ENCODE results near the gene LAMA3. TPM values are rescaled to one million over a fixed set of nuclear protein-coding genes. Genes with fewer than 3 reads are reported as not detected.

The LAMA3 gene
- total and polyA plus RNA-seq, 2 donors = 10.4 to 32.3 TPM

- H3K36me3 ChIP-seq (ENCODE audit: insufficient read depth) = no peaks in the 10 kb centered on the region
- DNase-seq (ENCODE audit: extremely low spot score) = no peak
- no peaks in the 10 kb centered on the region for H3K4me1 ChIP-seq (ENCODE audit: insufficient read depth)
- no peak overlapping the region for H3K4me3 ChIP-seq (ENCODE audit: low read depth, low read length)
- H3K27ac ChIP-seq (ENCODE audit: low read depth) = no peak overlapping the region
- WGBS = 70% methylated on average over 1 of the region's 1 CpG
Observed at GRCh38 chr18:23977719-23978483, 288.6 kb downstream of the LAMA3 start.

DNA sequence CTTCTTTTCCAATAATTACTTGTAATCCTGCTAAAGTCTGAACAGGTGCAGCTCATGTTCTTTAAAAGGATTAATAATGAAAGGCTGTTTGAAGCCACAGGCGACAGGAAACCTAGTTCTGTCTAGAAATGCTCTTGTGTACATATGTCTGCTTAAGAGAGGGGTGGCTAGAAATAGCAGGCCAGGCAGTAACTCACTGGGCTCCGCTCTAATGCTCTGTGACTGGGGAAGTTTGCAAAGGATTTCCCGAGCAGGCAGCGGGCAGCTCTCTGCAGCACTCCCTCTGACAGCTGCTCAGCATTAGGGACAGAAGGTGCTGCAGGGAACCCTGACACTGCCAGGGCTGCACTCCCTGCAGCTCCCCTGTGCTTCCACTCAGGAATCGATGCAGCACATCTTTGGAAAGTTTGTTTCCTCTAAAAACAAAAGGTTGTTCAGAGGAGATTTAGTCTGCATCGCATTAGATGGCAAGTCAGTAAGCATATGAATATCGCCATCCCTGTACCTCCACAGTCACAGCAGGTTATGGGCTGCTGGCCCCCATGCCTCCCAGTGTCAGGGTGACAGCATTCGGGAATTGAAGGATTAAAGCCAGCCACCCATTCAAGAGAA is 292.2 kb downstream of the LAMA3 start:
- WGBS = 50% methylated on average over 8 of the region's 8 CpGs
- H3K4me3 ChIP-seq (ENCODE audit: low read depth, low read length) = no peak overlapping the region
- no peaks in the 10 kb centered on the region for H3K36me3 ChIP-seq (ENCODE audit: insufficient read depth)
- H3K27ac ChIP-seq (ENCODE audit: low read depth) = no peak overlapping the region
- no peak for DNase-seq (ENCODE audit: extremely low spot score)
- H3K4me1 ChIP-seq (ENCODE audit: insufficient read depth) = no peaks in the 10 kb centered on the region

DNA sequence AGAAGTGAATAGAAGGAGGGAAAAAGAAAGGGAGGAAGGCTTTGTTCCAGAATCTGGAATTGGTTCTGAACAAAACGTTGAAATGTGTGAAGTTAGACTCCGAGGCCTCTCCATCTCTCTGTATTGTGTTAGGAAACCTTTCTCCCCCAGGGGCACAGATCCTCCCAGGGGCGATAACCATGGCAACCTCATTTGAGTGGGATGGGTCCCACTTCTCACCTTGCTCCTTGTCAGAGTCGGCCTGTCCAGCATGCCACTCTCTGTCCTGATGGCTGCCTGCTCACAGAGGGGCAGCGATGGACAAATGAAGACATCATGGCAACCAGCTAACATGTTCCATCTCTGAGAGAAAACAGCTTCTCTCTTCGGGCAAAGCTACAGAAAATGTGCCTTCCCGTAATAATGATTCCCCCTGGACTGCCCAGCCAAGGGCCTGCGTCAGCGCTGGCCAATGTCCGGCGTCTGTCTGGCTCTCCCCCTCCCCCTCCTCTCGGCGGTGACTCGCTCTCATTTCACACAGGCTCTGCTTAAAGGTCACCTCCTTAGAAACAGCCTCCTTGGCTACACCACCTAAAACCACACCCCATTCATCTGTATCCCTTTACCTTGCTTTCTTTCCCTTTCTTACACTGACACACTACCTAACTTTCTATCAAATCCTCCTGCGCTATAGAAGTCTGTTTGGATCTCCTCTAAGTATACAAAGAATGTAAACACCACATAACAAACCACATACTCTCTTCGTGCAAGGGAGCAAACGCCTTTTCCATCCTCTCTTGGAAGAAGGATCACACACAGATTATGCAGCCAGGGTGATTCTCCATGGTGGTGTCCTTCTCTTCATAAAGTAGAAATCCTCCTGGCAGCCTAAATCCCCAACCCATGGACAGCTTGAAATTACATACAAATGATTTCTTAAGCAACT is 293.2 kb downstream of the LAMA3 start:
- Histone ChIP-seq H3K4me1 (ENCODE audit: insufficient read depth) (no peaks in the 10 kb centered on the region), H3K4me3 (ENCODE audit: low read depth, low read length) (no peak overlapping the region), H3K36me3 (ENCODE audit: insufficient read depth) (no peaks in the 10 kb centered on the region), H3K27ac (ENCODE audit: low read depth) (peak overlapping the region; percentile 81)
- no peak for DNase-seq (ENCODE audit: extremely low spot score)
- 25% methylated on average over 17 of the region's 17 CpGs for WGBS

- no peak overlapping the region for H3K4me3 ChIP-seq (ENCODE audit: low read depth, low read length)
- no peaks in the 10 kb centered on the region for H3K36me3 ChIP-seq (ENCODE audit: insufficient read depth)
- WGBS = 73% methylated on average over 3 of the region's 3 CpGs
- H3K4me1 ChIP-seq (ENCODE audit: insufficient read depth) = no peaks in the 10 kb centered on the region
- H3K27ac ChIP-seq (ENCODE audit: low read depth) = no peak overlapping the region
- DNase-seq (ENCODE audit: extremely low spot score) = no peak
Observed at GRCh38 chr18:23983112-23983511, 293.9 kb downstream of the LAMA3 start.

DNA sequence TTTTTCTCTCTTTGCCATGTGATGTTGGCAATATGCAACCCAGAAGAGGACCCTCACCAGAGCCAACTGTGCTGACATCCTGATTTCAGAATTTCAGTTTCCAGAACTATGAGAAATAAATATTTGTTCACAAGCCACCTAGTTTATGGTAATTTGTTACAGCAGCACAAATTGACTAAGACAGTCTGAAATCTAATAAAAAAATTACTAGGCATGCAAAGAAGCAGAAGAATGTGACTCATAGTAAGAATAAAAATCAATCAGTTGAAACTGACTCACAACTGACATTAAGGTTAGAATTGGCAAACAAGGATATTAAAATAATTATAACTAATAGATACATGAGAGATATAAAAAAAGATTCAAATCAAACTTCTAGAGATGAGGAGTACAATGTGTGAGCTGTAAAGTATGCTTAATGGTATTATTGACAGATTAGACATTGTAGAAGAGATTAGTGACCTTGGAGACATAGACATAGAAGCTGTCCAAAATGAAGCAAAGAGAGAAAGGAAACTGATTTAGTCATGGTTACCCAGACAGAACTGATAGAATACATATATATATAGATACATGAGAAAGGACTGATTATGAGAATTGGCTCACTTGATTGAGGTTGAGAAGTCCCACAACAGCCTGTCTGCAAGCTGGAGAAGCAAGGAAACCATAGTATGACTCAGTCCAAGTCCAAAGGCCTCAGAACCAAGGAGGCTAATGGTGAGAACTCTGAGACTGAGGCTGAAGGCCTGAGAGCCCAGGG is 297.5 kb downstream of the LAMA3 start:
- no peak for DNase-seq (ENCODE audit: extremely low spot score)
- no peak overlapping the region for H3K27ac ChIP-seq (ENCODE audit: low read depth)
- no peaks in the 10 kb centered on the region for H3K36me3 ChIP-seq (ENCODE audit: insufficient read depth)
- no peak overlapping the region for H3K4me3 ChIP-seq (ENCODE audit: low read depth, low read length)
- H3K4me1 ChIP-seq (ENCODE audit: insufficient read depth) = no peaks in the 10 kb centered on the region

DNA sequence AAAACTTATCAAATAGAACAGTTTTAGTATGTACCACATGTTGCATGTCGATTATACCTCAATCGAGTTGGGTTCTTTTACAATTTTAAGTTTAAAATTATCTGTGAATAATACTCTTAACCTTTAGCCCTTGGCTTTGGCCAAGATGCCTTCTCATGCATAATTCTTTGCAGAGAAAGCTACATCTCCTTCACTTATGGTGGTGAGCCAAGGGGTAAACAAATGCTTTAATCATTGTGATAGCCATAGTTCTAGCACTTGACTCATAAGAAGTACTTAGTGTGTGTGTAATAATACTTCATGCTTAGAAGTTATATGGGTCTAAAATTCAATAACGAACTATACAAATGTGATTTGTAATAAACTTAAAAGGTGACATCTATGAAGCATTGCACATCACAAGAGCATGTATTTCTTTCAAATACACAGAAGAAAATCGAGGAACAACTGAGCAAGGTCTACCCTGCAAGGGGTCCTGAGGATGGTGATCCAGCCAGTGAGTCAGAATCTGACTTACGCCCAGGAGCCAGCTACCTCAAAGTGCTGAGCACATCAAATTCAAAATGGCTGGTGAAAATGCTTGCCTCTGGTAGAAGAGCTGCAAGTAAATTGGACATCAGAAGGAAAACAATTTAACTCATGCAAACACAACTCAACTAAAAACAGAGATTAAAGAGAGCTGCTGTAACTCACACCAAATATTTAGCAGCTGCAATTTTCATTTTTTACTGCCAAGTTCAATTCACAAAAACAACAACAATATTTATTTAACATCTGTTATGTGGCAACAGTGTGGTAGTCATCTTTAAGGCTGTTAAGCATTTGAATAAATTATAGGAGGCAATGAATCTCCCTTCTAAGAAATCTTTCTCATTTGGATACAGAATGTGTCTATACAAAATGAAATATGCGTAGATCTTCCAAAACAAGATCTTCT is 301.5 kb downstream of the LAMA3 start:
- Histone ChIP-seq H3K27ac (ENCODE audit: low read depth) (no peak overlapping the region), H3K4me1 (ENCODE audit: insufficient read depth) (no peaks in the 10 kb centered on the region), H3K4me3 (ENCODE audit: low read depth, low read length) (no peak overlapping the region), H3K36me3 (ENCODE audit: insufficient read depth) (no peaks in the 10 kb centered on the region)
- 71% methylated on average over 6 of the region's 6 CpGs for WGBS
- DNase-seq (ENCODE audit: extremely low spot score) = no peak

GRCh38 chr18:23992089-23992940 is 303.1 kb downstream of the LAMA3 start:
- Histone ChIP-seq H3K4me3 (ENCODE audit: low read depth, low read length) (no peak overlapping the region), H3K4me1 (ENCODE audit: insufficient read depth) (no peaks in the 10 kb centered on the region), H3K27ac (ENCODE audit: low read depth) (peak overlapping the region; percentile 23), H3K36me3 (ENCODE audit: insufficient read depth) (no peaks in the 10 kb centered on the region)
- no peak for DNase-seq (ENCODE audit: extremely low spot score)
- 75% methylated on average over 7 of the region's 7 CpGs for WGBS

DNA sequence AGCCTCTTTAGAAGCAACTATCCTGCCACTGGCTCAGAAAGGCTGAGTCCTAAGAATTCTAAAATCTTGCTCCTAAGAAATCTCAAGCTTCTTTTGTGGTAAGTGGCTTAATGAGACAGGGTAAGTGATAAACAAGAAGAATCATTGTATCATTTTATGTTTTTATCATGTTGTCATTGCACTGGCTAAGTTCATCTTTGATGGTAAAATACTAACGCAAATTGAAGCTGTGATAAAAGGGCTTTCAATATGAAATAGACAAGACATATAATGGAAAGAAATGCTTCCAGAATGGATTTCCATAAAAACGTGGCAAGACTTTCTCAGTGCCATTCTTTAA is 303.7 kb downstream of the LAMA3 start:
- 73% methylated on average over 2 of the region's 2 CpGs for WGBS
- no peak overlapping the region for H3K27ac ChIP-seq (ENCODE audit: low read depth)

DNA sequence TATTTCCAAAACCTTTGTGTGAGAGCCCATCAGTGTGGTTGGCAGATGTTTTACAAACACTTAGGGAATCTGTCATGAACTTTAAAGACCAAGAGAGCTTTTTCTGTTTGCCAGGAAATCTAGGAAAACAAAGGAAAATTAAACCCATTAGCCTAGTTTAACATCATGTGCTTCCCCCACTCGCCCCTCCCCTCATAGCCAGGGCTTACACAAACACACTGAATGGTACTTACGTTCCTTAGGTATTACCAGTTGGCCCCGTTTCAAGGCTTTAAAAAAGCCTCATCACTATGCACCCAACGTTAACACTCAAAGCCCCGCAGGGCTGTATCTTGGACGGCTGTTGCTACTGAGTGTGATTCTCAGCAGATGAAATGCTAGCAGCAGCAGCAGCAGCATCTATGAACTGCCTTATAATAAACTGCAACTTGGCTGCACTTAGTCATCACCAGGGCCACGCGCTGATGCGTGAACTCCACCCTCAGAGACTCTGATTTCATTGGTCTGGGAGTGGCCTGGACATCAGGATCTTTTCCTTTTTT is 305.2 kb downstream of the LAMA3 start:
- WGBS = 9% methylated on average over 9 of the region's 9 CpGs
- H3K36me3 ChIP-seq (ENCODE audit: insufficient read depth) = no peaks in the 10 kb centered on the region
- H3K4me3 ChIP-seq (ENCODE audit: low read depth, low read length) = no peak overlapping the region
- no peak for DNase-seq (ENCODE audit: extremely low spot score)
- no peak overlapping the region for H3K27ac ChIP-seq (ENCODE audit: low read depth)
- no peaks in the 10 kb centered on the region for H3K4me1 ChIP-seq (ENCODE audit: insufficient read depth)

More for the DNA sequence above, 303.7 kb downstream of the LAMA3 start:
- Histone ChIP-seq H3K4me1 (ENCODE audit: insufficient read depth) (no peaks in the 10 kb centered on the region), H3K4me3 (ENCODE audit: low read depth, low read length) (no peak overlapping the region), H3K36me3 (ENCODE audit: insufficient read depth) (no peaks in the 10 kb centered on the region)
- no peak for DNase-seq (ENCODE audit: extremely low spot score)

DNA sequence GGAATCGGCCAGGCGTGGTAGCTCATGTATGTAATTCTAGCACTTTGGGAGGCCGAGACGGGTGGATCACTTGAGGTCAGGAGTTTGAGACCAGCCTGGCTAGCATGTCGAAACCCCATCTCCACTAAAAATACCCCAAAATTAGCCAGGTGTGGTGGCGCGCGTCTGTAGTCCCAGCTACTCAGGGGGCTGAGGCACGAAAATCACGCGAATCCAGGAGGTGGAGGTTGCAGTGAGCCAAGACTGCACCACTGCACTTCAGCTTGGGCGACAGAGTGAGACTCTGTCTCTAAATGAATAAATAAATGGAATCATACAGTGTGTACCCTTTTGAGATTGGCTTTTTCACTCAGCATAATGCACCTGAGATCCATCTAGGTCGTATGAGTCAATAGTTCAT is 305.9 kb downstream of the LAMA3 start:
- no peak overlapping the region for H3K4me3 ChIP-seq (ENCODE audit: low read depth, low read length)
- H3K4me1 ChIP-seq (ENCODE audit: insufficient read depth) = no peaks in the 10 kb centered on the region
- H3K27ac ChIP-seq (ENCODE audit: low read depth) = no peak overlapping the region
- no peak for DNase-seq (ENCODE audit: extremely low spot score)
- 93% methylated on average over 13 of the region's 13 CpGs for WGBS
- no peaks in the 10 kb centered on the region for H3K36me3 ChIP-seq (ENCODE audit: insufficient read depth)

DNA sequence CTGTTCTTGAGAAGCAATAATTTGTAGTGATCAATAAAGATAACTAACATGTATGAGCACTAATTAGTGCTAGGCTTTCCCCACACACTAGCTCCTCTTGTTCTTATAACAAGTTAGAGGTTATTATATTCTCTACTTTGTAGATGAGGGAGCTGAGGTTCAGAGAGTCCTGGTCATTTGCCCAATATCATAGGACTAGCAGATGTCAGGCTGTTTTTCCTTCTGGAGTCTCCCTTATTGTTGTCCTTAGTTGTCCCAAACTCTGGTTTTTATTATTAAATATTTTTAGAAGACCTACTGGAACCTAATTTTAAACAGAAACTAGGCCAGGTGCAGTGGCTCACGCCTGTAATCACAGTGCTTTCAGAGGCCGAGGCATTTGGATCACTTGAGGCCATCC is 308.8 kb downstream of the LAMA3 start:
- Histone ChIP-seq H3K27ac (ENCODE audit: low read depth) (no peak overlapping the region), H3K4me3 (ENCODE audit: low read depth, low read length) (no peak overlapping the region), H3K4me1 (ENCODE audit: insufficient read depth) (no peaks in the 10 kb centered on the region), H3K36me3 (ENCODE audit: insufficient read depth) (no peaks in the 10 kb centered on the region)
- DNase-seq (ENCODE audit: extremely low spot score) = no peak
- 96% methylated on average over 2 of the region's 2 CpGs for WGBS

- no peak for DNase-seq (ENCODE audit: extremely low spot score)
- no peak overlapping the region for H3K4me3 ChIP-seq (ENCODE audit: low read depth, low read length)
- H3K4me1 ChIP-seq (ENCODE audit: insufficient read depth) = no peaks in the 10 kb centered on the region
- no peaks in the 10 kb centered on the region for H3K36me3 ChIP-seq (ENCODE audit: insufficient read depth)
- WGBS = 66% methylated on average over 4 of the region's 4 CpGs
- no peak overlapping the region for H3K27ac ChIP-seq (ENCODE audit: low read depth)
Observed at GRCh38 chr18:23998820-23999219, 309.6 kb downstream of the LAMA3 start.

Data from urinary bladder (tissue), 4 donors.